Iris pigment epithelial cell (primary cell): Measurements from ENCODE around the gene LCN9.
A peak's percentile ranks its signal among the peaks of the same experiment; 100 is the strongest.
"Not testable (repeated sequence)": the region's sequence is repeated elsewhere in the genome, so short reads cannot be mapped to it uniquely, and the experiment has no call there.

Experiments used
- DNase-seq: peaks from one replicate; pipeline ENCODE4 v3.0.0-alpha.2; 2011; ENCODE audit warnings: low read depth

The LCN9 gene

DNA sequence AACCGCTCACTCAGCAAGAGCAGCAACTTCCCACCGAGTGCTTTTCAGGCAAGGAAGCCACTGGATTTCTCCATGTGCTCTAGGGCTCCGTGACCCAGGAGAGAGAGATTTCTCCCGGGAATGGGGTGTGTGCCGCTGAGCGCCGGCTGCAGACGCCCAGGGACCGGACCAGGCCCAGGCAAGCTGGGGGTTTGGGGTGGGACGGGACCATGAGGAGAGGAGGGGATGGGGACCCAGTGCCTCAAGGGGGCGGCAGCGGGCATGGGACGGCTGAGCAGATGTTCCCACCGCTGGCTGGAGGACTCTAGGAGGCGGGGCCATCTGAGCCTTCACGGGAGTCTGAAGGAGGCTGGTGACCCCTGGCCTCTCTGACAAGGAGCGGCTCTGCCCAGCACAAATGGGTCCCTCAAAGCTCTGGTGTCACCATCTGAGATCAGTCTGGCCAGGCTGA, 8.5 kb downstream of the LCN9 start:
- DNase-seq = no peak

DNA sequence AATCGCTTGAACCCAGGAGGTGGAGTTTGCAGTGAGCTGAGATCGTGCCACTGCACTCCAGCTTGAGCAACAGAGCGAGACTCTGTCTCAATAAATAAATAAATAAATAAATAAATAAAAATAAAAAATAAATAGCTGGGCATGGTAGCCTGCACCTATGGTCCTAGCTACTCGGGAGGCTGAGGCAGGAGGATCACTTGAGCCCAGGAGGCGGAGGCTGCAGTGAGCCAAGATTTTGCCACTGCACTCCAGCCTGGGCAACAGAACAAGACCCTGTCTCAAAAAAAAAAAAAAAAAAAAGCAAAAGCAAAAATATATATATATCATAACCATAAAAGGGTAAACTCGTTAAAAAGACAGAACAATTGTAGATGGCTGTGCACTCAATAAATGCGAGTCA, 9.7 kb downstream of the LCN9 start:
- DNase-seq = not testable (repeated sequence)

DNA sequence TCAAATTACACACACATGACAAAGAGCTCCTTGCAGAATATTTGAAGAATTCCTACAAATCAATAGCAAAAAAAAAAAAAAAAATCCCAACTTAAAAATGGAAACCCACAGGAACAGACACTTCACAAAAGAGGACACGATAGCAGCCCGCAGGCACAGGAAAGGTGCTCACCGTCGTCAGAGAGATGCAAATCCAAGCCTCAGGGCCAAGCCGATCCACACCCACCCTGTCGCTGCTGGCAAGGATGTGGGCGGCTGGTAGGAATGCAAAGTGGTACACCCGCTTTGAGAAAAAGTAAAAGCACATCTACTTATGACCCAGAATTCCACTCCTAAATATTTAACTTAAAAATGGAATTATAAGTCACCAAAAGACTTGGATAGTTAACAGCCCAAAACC, 10.8 kb downstream of the LCN9 start:
- DNase-seq = no peak

DNA sequence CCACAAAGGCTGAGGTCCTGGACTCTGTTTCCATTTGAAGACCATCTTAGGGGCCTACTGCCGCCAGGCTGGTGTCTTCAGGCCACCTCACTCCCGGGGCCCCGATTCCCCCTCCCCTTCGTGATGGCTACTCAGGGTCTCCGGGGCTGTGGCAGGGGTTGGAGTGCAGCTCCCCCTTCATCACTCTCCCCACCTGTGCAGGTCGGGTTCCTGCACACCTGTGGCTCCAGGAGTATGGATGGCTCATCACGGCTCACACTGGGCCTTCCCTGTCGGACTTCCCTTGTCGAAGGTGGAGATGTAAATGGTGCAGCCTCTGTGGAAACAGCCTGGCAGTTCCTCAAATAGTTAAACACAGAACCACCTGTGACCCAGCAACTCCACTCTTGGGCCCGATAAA, 11.9 kb downstream of the LCN9 start:
- no peak for DNase-seq

DNA sequence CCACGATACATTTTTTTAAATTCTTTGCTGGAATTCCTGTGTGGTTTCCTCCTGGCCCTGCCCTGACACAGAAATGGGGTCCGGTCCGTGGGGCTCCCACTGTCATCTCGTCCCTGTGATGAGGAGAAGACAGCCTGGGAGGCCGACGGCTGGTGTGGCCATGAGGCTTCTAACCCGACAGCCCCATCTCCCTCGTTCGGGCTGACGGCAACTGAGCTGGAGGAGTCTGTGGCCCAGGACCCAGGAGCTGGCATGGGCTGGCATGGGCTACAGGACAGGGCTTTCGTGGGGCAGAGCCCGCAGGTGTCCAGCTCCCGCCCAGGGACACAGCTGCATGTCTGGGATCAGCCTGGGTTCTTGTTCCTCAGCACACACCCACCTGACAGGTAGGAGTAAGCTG, 13.8 kb downstream of the LCN9 start:
- DNase-seq = no peak

DNA sequence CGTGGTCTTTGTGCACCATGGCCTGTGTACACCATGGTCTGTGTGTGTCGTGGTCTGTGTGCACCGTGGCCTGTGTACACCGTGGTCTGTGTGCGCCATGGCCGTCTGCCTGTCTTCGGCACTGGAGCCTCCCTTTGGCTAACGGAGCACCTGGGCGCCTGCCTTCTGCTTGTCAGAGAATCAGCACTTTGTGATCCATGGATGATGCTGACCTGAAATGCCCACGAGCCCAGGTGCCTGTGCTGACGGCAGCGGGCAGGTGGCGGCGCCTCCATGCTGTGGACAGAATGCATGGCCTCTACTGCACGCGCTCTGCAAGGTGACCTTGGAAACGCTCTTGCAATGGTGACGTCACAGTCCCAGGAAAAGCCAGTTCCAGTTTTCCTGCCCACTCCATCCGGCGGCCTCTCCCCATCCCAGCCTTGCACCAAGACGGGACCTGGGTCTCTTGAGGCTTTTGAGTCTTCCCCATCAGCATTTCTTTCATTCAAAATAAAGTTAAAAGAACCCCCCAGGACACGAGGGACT, 14.6 kb downstream of the LCN9 start:
- DNase-seq = no peak

DNA sequence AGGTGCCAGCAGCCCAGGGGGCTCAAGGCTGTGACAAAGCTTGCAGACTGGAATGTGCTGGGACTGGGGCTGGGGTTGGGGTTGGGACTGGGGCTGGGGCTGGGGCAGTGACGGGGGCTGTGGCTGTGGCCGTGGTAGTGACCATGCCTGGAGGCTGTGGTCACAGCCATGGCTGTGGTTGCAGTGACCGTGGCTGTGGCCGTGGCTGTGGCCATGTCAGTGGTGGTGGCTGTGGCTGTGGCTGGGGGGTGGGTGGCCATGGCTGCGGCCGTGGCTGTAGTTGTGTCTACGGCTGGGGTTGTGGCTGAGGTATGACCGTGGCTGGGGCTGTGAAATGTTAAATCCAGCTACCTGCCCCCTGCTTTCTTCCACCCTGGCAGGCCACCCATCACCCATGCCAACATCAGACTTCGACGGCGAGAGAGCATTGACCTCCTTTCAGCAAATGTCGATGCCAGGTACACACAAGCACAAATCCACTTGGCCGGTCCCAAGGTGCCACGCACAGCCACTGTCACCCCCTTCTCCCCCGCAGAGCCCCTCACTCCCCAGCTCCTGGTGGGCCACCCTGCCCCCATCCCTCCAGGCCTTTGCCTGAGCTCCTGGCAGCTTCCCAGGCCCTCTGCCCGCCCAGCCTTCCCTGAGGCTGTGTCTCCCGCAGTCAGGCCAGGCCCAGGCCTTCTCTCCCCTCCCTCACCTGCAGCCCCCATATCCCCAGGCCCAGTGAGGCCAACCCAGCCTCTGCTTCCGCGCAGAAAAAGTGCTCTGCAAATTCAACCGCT, 15.3 kb downstream of the LCN9 start:
- no peak for DNase-seq

DNA sequence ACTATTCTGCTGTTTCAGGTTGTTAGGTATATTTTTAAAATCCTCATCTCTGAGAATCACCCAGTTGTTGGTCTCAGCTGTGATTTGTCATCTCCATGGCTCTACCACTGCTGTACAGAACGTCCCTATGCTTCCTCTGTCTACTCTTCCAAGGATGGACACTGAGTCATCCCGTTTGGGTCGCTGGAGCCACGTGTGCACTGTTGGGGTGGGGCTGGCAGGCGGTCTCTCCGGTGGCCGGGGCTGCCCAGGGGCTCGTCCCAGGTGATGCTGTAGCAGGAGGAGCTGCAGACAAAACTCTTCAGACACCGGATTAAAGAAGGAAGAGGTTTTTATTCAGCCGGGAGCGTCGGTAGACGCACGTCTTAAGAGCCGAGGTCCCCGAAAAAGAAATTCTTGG, 16.9 kb downstream of the LCN9 start:
- no peak for DNase-seq

DNA sequence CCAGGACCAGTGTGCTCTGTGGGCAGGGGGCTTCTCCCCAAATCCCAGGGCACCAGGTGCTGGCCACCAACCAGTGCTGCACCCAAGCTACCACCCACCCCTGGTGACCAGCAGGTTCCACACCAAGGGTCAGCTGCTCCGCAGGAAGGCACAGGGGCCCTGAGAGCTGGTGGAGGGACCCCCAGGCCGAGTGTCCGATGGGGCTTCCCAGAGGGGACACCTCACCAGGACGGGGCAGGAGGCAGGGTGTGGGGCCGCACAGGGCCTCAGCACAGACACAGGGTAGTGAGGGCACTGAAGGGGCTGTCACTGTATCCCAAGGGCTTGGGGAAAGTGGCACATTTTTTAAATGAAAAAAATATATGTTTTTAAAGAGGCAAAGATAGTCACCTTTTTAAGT, 18.1 kb downstream of the LCN9 start:
- DNase-seq = no peak

DNA sequence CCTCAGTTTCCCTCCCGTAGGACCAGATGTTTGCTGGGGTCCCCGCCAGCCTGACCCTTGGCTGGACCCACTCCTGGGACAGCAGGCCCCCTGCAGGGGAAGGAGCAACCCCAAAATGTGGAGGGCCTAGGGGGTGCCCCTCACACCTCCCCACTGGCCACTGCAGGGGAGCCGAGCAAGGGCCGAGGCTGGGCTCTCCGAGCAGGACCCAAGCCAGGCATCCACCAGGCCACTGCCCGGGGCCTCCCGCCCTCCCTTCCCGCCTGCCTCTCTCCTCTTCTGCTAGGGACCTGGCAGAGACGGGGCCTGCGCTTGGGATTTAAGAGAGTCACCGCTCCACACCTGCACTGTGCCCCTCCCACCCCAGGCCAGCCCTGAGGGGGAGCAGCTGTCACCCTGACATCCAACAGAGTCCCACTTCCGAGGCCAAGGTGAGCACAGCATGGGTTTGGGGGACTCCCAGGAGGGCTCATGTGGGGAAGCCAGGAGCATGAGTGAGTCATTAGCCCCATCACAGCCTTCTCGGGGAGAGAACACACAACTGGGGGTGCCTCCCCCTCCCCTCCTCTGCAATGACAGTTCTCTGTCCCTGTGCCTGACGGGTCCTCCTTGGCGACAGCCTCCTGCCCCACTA, 20.4 kb downstream of the LCN9 start:
- no peak for DNase-seq

DNA sequence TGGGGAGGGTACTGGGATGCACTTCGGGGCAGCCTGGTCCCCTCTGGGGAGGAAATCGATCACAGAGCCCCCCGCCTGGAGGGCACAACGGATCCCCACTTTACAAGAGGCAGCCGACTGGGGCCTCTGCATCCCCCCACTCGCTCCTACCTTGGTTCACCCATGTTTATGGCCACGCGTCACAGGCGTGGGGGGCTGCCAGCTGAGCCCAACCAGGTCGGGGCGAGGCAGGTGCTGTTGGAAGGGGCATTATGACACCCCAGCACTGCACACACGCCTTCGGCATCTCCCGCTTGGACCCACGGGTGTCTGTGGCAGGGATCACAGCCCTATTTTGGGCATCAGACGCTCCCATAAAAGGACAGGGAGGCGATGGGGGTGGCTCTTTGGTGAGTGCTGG, 21.6 kb downstream of the LCN9 start:
- DNase-seq = no peak

DNA sequence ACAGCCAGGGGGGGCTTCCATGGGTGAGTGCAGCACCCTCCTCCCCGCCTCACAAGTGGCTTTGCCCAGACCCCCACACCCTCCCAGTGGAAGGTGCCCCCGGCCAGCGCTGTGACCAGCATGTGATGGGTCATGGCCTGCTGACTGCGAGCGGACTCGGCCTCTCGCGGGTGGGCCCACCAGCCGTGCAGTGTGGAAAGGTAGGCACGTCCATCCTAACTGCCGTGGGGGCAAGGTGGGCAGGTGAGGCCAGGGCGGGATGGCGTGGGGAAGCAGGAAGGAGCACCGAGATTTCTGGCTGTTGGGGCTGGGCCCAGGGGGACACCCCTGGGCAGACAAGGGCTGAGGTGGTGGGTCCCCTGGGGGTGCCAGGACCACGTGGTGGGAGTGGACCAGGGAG, 24.1 kb downstream of the LCN9 start:
- no peak for DNase-seq

DNA sequence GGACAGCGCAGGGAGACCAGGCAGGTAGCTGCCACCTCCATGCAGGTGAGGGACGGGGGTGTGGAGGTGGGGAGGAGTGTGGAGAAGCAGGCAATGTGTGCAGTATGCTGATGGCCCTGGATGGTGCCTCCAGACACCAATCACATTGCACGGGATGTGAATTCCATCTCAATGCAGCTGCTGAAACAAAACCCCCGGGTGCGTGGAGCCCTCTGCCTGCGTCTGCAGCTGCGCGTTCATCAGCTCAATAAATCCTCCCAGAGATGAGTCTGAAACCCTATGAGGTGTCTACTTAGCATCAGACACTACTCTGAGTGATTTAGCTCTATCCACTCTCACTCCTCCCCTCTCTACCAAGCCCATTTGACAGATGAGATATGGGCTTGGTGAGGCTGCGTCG, 25.9 kb downstream of the LCN9 start:
- no peak for DNase-seq

DNA sequence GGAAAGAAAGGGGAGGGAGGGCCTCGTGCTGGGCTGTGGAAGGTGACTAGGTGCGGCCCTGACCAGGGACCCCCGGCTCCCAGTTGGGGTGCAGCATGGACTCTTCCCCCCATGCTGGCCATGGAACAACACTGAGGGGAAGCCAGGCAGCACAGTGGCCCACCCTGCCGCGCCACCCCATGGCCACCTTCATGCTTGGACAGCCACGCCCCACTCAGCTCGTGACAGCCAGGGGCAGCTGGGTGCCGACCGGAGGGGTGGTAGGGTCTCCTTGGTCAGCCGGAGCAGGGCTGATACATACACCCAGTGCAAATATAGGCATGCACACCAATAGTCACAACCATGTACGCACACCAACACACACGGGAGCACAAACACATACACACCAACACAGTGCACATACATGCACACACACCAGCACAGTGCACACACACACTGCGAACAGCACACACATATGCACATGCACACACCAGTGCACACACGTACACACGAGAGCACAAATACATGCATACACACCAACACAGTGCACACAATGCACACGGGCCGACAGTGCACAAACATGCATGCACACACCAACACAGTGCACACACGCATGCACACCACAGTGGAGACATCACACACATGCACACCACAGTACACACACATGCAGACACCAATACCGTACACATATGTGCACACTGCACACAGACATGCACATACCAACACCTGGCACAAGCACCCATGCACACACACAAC, 27.9 kb downstream of the LCN9 start:
- DNase-seq = no peak

DNA sequence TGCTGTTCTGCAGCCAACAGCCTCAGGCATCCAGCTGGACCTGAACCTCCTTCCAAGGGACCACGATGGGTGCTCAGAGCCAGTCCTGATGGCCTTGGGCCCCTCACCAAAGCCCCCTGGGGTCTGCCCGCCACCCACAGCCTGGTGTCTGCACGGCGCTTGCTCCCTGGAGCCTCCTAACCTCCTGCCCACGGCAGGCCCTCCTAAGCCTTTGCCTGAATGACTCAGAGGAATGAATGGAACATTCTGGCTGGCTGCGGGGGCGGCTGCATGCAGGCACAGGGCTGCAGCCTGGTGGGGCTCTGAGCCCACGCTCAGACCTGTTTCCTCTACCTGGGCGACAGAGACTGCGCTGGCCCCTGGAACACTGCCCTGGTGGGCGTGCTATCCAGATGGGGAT, 29.3 kb downstream of the LCN9 start:
- DNase-seq = peak; percentile 25

DNA sequence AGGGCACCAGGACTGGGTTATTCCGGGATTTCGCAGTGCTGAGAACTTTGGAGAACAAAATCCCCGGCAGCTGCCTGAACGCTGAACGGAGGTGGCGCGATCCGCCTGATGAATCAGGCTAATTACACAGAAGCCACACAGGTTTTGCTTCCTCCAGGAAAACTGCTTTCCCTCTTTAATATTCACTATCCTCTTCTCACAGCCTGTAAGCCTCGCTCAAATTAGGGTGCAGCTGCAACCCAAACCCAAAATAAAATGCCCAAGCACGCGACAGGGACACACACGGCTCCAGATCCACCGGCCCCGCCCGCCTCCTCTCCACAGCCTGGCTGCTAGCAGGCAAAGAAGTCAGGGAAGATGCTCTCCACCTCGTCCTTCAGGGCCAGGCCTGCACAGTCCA, 30.2 kb downstream of the LCN9 start:
- DNase-seq = no peak

DNA sequence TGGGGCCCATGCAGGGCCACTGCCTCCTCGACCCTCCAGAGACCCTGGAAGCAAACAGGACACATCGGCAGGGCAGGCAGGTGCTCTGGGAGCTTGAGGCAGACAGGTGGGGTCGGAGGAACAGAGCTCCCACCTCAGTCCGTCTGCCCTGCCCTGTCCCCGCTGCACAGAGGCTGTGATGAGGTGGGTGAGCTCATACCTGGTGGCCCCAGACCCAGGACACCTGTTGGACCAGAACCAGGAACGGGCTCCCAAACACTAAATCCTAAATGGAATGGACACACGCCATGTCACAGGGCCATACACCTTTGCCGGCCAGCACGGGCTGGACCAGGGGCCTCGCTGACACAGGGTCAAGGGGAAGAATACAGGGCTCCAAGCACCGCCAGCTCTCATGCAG, 30.7 kb downstream of the LCN9 start:
- DNase-seq = no peak

DNA sequence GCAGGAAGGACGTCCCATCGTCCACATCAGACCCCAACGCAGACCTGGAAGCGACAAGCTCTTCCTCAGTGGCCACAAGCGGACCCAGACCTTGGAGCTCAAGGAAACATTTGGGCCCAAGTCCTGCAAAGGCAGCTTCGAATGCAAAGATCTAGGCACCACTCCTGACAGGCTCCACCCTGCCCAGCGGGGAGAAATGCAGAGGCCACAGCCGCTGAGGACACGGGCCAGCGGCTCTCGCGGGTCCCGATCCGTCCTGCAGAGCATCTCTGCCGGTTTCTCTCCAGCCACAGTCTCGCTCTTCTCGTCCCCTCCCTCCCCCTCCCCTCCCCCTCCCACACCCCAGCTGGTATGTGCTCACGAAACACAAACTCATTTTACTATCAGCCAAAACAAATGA, 31.3 kb downstream of the LCN9 start:
- DNase-seq = no peak

DNA sequence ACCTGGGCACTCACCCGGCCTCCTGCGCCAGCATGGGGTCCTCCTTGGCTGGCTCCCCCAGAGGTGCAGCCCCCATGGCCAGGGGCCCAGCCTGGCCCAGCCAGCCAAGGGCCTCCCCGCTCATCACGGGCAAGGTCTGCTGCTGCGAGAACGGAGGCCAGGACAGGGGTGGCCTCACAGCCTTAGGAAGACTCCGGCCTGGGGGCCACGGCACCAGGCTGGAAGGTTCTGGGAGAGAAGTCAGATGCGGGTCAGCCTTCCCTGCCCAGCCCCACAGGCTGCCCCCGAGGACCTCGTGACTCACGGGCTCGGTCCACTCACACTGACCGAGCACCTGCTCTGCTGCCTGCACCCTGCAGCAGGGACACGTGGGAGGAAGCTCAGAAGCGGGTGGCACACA, 31.9 kb downstream of the LCN9 start:
- DNase-seq = no peak

DNA sequence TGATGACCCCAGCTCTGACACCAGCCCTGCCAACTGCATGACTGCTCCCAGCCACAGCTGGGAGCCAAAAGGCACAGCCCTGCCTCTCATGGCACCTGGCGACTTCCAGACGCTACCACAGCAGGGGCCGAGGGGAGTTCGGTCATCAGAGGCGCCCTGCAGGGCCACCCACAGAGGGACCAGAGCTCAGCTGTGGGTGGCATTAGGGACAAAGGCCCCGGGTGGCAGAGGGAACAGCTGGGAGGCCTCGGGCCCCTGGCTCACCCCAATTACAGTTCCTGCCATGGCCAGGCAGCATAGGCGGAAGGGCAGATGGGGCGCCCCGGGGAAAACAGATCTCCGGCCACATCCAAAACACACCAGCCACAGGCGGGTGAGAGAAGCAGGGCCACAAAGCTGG, 32.5 kb downstream of the LCN9 start:
- DNase-seq = no peak

DNA sequence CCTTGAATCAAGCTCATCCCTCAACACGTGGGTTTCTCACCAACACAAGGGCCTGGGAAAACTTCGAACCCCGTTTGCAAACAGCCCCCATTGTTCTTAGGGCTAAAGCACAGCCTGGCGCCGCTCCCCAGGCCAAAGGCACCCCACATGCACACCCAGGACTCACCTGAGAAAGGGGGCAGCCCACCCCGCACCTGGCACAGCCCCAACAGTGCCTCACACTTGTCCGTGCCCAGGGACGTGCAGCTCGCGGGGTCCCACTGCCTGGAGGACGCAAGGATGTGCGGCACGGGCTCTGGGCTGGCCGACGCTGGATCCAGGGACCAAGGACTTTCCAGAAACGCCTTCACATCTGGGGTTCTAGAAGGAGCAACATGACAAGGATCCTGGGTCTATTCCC, 33.3 kb downstream of the LCN9 start:
- no peak for DNase-seq

DNA sequence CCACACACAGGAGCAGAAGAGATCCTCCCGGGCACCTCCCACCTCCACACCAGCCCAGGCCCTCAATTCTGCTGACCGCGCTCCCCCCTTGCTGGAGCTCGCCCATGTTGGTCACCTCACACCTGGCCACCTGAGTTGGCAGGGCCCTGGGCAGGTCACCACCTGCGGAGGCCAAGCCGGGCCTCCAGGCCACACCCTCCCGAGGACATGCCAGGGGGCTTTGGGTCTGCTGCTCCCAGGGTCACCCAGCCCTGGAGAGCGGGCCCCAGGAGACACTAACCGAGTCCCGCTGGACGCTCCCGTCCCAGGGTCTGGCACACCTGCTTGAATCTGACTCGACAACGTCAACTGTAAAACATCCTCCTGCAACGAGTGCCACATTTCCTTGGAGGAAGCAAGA, 34.1 kb downstream of the LCN9 start:
- DNase-seq = no peak

DNA sequence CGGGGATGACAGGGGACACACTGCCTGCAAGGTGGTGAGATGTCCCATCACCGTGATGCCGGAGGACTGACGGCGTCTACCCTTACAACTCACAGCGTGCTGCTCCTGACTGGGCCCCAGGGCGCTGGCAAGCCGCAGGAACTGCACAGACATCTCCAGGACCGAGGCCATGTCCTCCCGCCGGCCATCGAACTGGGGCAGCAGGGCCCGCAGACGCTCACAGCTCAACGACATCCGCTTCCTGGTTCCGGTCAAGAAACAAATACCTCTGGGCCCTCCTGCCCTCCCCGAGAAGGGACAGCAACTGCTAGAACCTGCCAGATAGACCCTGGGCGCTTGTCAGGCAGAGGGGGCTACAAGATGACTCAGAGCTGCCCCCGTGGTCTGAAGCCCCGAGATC, 35.1 kb downstream of the LCN9 start:
- DNase-seq = no peak
